LNCaP clone FGC (cell line): Measurements from ENCODE around the gene DPYSL3.

Source experiments
- DNase-seq: peaks from one replicate; pipeline ENCODE4 v3.0.0-alpha.2; 2011; ENCODE audit warnings: low read depth
- H3K4me3 ChIP-seq: 2 replicates; pipeline ENCODE4 v1.5.1; 2011; ENCODE audit warnings: mild to moderate bottlenecking, low read depth, low read length, control low read depth
- TF ChIP-seq, protein P1 (sequence below): IDR thresholded peaks from 2 replicates; pipeline ENCODE4 v1.5.1; 2012; ENCODE audit warnings: mild to moderate bottlenecking; ENCODE audit not compliant: control insufficient read depth, insufficient read depth; ENCODE audit errors: extremely low read depth

Gene DPYSL3

DNA sequence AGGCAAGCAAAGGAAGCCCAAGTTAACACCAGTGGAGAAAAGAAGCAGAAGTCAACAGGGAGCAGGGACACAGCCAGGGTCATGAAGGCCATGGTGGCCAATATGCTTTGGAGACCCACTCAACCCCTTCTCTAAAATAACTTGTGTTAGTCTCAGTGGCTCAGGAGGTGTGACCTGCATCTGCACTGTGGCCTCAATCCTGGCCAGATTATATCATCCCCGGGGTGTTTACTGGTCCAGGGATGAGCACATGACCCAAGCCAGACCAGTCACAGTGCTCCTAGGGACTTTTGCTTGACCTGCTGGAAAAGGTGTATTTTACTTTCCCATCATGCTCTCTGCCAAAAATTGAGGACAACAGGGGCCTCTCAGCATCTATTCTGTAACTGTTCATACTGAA, 105.2 kb downstream of the DPYSL3 start:
- TF ChIP-seq, protein P1, sequence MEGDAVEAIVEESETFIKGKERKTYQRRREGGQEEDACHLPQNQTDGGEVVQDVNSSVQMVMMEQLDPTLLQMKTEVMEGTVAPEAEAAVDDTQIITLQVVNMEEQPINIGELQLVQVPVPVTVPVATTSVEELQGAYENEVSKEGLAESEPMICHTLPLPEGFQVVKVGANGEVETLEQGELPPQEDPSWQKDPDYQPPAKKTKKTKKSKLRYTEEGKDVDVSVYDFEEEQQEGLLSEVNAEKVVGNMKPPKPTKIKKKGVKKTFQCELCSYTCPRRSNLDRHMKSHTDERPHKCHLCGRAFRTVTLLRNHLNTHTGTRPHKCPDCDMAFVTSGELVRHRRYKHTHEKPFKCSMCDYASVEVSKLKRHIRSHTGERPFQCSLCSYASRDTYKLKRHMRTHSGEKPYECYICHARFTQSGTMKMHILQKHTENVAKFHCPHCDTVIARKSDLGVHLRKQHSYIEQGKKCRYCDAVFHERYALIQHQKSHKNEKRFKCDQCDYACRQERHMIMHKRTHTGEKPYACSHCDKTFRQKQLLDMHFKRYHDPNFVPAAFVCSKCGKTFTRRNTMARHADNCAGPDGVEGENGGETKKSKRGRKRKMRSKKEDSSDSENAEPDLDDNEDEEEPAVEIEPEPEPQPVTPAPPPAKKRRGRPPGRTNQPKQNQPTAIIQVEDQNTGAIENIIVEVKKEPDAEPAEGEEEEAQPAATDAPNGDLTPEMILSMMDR: no peak
- H3K4me3 ChIP-seq: no peak overlapping the region
- DNase-seq: no peak

DNA sequence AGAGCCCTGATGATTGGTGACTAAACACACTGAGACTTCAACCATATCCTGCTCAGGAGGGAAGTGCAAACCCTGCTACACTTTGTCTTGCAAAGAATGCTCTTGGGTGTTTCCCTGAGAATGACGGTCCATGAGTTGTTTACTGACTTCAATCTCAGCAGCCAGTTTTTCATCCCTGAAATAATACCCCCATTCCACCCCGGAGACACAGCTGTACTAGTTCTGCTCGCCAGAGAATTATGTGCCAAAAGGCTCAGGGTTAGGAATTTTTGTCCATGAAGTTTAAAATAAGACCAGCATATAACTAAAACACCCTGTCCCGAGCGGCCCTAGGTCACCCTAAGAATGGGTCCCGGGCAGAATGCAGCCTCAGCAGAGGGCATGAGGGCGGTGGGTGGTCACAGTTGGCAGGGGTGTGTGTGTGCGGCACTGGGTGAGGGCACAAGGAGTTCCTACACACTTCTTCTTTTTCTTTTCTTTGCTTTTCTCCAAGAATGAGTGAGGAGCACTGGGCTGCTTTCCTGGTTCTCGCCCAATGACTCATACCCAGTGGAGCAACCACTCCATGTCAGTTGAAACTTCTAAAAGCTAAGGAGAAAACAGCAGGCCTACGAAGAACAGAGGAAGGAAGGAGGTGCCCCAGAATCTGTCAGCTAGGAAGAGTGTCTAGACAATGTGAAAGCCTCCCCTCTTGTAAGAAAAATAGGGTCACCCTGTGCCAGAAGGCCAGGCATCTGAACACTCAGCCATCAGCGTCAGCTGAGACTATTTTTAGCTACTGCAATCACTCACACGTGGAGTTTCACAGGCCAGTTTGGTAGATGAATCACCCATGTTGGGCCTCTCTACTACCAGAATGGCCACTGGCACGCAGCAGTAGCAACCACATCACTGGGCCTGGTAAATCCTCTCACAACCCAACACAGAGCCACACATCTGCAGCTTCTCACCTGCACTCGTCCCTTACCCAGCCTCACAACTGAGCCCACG, 105.9 kb downstream of the DPYSL3 start:
- TF ChIP-seq, protein P1: no peak
- no peak overlapping the region for H3K4me3 ChIP-seq
- no peak for DNase-seq

DNA sequence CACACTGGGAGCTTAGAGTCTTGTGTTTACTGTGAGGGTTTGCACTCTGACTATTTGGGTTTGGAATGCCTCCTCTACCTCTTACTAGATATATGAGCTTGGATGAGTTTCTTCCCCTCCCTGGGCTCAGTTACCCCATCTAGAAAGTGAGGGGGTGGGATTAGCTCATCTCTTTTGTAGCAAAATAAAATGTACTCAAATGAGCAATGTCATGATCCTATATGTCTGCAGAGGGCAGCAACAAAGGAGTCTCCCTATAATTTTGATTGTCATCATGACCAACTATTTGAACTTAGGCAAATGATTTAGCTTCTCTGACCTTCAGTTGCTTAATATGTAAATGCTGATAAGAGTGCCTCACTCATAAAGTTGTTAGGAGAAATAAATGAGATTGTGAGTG, 109.0 kb downstream of the DPYSL3 start:
- no peak overlapping the region for H3K4me3 ChIP-seq
- TF ChIP-seq, protein P1: no peak
- no peak for DNase-seq

DNA sequence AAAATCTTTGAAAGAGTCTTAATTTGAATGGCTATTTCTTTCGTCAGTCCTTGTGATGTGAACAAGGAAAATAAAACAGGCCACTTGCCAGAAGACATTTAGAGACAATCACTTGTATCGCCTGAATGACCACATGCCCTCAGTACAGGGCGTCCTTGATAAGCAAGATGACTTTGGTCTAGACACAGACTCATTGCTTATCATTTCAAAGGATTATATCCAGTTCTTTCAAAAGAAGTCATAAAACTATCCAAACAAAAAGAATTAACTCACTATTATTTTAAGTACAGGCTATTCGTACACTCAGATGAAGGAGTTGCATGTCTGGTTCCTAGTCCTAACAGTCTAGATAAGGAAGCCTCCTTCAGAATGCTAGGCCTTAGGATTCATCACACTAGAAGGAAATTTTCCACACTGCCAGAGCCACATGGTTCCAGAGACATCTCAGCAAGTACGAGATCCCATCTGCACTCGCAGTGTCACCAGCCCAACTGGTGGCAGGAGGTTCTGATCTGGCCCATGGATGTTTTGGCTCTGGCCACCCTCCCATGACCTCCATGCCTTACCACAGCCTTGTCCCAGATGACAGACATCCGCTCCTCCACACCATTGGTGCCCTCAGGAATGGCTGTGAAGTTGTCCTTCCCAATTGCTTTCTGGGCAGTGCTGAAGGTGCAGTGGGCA, 109.6 kb downstream of the DPYSL3 start:
- TF ChIP-seq, protein P1: no peak
- no peak overlapping the region for H3K4me3 ChIP-seq
- DNase-seq: no peak

DNA sequence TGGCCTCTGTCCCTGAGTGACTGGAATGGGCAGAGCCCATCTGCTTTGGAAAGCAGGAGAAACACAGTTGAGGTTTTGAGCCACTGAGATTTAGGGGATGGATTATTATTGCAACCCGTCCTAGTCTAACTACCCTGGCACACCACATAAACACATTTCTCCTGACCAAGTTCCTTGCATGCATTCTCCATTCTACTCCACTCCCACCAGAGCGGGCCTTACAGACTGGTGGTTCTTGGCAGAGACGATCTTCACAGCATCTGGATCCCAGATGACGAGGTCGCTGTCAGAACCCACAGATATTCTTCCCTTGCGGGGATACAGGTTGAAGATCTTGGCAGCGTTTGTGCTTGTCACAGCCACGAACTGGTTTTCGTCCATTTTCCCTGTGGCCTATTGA, 111.0 kb downstream of the DPYSL3 start:
- TF ChIP-seq, protein P1: no peak
- H3K4me3 ChIP-seq: no peak overlapping the region
- no peak for DNase-seq

DNA sequence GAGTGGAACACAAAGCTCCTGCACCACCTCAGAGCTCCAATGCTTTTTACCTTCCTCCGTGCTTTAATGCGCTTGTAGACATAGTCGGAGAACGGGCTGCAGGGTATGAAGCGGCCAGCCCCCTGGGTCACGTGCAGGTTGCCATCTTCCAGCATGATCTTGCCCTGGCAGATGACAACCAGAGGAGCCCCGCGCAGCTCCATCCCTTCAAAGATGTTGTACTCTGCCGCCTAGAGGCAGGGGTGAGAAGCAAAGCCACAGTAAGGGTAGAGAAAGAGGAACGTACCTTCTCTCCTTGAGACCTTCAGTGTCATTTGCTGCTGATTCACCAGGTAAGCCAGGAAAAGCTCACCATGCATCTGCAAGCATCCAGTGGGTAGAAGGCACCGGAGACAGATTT, 112.3 kb downstream of the DPYSL3 start:
- no peak for DNase-seq
- TF ChIP-seq, protein P1: 0 out of 2 replicates have a peak, but pooled peaks have one; percentile 21
- H3K4me3 ChIP-seq: no peak overlapping the region
